HG03558 (cell line): ENCODE measurements around the gene ANXA8.

Experiments
- ATAC-seq: cut with Tn5 transposase; IDR thresholded peaks from one replicate; pipeline ENCODE4 v1.9.1; 2021; ENCODE audit warnings: moderate number of reproducible peaks; ENCODE audit not compliant: unreplicated experiment; ENCODE audit errors: extremely low read depth

ANXA8 gene

DNA sequence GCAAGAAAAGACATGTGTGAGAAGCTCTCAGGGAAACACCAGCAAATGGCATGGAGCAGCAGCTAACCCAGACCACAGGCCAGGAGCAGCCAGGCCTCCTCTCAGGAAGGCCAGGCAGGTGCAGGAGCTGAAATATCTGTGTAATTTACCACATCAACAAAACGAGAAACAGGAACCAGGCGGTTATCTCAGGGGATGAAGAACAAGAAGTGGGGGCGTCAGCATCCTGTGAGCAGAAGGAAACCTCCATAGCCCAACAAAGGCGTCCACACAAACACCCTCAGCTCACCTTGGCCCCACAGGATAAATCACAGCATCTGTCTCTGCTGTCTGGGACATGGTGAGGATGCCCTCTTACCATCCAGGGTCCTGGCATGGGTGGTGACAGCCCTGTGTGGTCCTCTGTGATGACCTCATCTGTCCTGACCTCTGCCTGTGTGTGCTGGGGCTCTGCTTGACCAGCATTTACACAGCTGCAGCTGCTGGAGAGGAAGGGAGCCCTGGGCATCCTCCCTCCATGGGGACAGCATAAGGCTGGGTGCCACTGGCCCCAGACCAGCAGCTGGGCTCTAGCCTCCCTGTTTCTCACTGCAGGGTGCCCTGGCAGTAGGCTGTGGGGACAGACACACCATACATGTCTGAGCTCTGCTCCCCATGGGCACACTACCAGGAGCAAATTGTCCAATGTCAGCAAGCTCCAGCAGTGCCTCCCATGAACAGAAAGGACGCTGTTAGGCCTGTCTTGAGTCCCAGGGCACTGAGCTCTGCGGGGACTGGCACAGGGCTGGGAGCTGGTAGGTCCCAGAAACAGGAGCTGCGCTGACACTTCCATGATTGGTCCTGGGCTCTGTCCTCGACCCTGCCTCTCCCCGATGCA, 34.6 kb downstream of the ANXA8 start:
- ATAC-seq: no peak

DNA sequence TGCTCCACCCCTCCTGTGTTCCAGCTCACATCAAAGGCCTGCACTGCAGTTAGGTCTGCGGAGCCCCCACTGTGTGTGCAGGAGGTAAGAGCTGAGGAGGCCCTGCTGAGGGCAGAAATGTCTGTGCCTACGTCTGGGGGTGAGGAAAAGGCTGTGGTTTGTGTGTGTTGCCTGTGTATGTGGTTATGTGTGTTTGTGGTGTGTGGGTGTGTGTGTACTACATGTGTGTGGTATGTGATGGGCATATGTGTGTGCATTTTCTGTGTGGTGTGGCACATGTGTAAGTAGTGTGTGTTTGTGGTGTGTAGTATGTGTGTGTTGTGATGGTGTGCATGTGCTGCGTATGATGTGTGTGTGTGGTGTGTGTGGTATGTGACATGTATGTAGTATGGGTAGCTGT, 36.2 kb downstream of the ANXA8 start:
- no peak for ATAC-seq

DNA sequence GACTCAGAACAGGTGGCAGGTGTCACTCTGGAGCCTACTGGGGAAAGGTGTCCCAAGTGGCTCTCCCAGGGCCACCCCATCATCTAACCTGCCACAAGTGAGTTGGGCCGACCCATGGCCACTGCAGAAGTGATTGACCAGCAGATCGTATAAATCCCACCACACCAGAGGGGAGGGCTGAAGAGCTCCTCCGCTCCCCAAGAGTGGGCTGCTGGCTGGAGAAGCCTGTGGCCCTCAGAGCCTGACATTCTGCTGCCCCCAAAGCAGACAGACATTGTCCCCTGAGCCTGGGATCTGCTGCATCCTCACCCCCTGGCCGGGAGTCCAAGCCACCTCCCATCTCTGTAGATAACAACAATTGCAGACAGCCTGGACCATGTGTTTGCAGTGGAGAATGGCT, 36.7 kb downstream of the ANXA8 start:
- no peak for ATAC-seq

DNA sequence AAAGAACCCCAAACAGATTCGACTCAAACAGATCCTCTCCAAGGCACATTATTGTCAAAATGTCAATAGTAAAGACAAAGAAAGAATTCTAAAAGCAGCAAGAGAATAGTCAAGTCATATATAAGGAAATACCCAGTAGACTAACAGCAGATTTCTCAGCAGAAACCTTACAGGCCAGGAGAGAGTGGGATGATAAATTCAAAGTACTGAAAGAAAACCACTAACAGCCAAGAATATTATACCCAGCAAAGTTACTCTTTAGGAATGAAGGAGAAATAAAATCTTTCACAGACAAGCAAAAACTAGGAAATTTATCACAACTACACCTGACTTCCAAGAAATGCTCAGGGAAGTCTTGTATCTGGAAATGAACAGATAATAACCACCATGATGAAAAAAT, 38.2 kb downstream of the ANXA8 start:
- no peak for ATAC-seq

DNA sequence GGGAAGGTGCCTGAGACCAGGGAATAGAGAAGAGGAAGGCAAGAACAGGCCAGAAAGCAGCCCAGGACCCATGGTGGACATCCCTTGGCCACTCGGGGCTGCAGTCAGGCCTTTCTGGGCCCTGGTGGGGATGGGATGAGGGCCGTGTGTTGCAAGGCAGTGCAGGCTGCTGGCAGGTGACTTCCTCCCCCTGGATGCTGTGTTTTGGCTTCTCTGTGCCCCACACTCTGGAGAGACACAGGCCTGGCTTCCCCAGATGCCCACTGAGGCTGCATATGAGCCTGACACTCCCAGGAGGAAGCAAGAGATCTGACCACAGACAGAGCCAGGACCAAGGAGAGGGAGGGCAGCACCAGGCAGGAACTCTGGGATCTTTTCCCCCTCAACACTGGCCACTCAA, 39.9 kb downstream of the ANXA8 start:
- no peak for ATAC-seq

DNA sequence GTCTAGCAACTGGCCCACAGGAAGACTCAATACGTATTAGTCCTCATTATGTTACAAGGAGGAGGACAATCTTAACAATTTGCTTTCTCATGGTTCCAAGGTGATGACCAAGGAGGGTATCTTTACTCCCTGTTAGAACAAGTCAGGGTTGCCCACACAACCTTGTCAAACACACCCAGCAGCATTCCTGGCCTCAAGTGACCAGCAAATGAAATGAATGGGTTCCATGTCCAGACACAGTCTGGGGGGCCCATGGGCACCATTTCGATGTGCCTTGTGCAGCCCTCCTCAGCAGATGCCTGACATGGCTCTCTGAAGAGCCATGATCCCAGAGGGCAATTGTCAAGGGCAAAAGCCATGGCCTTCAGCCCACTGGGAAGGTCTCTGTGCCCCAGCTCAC, 40.8 kb downstream of the ANXA8 start:
- ATAC-seq: no peak

DNA sequence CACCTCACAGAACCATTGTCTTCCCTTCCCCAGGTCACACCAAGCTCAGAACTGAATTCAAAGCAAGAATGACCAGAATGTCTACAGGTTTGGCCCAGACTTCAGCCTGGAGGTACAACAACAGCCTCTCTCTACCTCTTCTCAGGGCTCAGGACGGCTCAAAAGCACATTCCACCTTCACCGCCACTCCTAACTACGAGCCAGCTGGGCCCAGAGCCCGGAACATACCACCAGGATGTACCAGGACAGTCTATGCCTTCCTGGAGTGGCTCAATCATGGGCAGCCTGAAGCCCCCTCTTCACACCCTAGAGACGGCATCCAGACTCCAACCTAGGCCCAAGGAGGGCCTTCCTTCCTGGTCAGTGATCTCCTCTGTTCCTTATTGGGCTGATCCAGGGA, 41.6 kb downstream of the ANXA8 start:
- ATAC-seq: no peak

DNA sequence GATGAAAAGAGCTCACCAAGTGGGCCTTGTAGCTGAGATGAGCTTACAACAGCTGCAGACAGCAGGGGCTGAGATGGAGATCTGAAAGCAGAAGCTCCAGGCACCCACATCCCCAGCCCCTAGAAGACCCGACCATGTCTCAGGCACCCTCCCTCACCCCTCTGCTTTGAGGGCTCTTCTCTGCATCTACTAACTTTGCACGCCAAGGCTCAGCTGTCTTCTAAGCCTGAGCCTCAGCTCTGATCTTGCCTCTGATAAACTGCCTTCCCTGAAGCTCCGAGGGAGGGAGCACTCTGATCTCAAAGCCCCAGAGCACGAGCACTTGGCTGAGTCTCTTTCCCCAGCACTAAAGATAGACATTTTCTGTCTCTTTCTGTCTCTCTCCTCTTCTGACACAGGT, 42.0 kb downstream of the ANXA8 start:
- ATAC-seq: no peak

DNA sequence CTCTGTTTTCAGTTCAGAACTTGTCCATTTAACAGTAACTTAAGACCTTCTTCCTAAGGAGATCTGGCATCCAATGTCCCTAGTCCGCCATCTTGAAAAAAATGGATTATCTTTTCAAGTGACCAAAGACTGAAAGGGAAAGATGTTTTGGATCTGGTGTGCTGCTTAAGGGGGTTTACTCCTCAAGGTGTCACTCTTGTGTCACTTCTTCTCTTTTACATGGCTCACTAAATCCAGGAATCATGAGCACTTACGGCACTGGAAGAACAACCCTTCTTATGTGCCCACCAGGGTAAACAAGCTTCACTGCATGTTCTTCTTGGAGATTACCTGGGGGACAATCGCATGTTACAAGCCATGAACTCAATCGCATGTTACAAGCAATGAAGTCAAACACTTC, 43.7 kb downstream of the ANXA8 start:
- ATAC-seq: no peak

DNA sequence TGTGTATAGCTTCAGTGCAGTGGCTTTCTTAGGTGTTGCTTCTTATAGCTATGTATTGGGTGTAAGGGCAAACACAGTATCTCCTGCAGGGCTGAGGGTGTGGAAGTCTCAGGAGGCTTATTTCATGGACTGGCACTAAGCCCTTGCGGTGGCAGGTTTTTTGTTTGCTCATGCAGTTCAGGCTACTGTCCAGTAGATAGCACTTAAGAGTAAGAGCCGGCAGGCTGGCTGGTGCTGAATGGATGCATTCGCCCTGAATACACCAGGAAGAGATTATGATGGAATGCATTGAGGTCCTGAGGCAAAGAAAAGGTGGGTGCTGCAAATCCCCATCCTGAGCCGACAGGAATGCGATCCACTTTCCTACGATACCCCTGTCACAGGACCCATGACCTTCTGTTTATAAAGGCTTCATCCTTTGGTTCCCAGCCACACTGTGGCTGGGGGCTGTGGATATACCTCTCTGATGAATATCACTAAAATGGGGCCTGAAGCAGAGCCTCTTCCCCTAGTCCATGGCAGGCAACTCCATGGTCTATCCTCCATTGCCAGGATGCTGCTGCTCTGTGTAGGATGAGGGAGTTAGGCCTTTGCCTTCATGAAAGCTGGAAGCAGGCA, 44.9 kb downstream of the ANXA8 start:
- no peak for ATAC-seq

DNA sequence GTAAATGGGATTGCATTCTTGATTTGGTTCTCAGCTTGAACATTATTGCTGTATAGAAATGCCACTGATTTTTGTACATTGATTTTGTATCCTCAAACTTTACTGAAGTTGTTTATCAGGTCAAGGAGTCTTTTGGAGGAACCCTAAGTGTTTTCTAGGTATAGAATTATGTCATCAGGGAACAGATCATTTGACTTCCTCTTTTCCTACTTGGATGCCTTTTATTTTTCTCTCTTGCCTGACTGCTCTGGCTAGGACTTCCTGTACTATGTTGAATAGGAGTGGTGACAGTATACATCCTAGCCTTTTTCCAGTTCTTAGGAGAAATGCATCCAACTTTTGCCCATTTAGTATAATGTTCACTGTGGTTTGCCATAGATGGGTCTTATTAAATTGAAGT, 48.8 kb downstream of the ANXA8 start:
- ATAC-seq: no peak

DNA sequence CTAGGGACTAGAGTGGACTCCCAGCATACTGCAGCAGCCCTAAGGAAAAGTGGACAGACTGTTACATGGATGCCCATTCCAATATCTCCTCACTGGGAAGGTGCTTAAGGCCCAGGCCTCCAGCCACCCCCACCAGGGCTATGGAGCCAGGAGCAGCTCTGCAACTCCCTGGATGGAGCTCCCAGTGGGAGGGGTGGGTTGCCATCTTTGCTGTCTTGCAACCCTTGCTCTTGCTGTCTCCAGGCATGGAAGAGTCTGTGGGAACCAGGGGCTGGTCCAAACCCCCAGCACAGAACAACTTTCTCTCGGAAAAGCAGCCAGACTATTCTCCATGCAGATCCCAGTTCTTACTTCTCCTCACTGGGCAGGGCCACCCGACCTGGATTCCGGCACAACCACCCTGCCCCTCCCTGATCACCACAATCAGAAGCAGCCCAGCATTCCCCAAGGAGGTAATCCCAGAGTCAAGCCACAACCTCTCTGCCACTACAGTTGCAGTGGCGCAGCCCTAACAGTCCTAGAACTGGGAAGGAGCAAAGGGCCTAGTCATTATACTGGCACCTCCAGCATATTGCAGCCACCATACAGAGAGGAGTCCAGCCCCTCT, 58.0 kb downstream of the ANXA8 start:
- ATAC-seq: no peak

DNA sequence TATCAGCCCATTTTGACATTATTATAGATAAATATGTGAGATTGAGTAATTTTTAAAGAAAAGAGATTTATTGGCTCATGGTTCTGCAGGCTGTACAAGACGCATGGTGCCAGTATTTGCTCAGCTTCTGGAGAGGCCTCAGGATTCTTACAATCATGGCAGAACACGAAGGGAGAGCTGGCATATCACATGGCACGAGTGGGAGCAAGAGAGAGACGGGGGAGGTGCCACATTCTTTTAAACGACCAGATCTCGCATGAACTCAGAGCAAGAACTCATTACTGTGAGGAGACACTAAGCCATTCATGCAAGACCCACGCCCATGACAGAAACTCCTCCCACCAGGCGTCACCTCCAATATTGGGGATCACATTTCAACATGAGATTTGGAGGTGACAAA, 59.7 kb downstream of the ANXA8 start:
- no peak for ATAC-seq

DNA sequence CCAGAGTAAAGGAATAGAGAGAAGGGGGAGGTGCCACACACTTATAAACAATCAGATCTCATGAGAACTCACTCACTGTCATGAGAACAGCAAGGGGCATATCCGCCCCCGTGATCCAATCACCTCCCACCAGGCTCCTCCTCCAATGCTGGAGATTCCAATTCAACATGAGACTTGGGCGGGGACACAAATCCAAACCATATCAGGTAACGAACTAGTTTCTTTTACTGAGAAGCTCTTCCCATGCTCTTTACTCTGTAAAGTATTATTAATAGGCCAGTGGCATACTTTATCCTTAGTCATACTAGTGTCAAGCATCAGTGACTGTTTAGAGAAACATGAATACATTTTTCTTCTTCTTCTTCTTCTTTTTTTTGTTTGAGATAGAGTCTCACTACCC, 60.4 kb downstream of the ANXA8 start:
- no peak for ATAC-seq

DNA sequence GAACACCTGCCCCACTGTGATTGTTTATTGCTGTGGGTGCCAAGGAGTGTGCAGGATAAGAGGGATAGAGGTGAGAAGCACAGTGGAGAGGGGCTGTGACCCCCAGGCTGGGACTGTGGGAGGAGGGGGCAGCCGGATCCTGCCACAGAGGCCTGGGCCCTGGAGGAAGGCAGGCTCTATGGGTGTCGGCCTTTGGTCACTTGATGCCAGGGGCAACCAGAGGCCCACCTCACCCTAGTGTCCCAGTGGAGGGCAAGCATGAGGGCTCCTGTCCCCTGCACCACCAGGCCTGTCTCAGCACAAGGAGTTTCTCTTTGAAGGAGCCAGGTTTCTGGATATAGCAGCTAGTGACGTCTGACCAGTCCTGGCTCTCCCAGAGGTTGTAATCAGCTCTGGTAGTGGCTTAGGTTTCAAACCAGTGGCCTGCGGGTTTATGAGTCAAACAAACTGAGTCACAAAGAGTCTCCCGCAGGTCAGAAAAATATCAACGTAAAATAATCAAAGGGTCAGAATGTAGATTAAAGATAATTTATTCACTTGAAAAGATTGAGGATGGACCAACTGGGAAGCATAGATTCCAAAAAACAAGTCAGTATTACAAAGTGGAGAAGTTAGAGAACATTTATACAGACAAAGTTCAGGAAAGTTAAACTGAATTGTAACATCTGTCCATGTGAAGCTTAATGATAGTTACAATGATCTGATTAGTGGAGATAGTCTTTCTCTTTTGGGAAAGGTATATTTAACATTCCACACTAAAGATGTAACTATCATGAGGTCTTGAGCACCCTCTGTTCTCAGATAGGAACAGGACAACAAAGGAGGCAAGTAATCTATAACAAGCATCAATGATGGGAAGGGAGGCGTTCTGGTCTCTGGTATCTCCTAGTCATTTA, 62.6 kb downstream of the ANXA8 start:
- ATAC-seq: no peak

DNA sequence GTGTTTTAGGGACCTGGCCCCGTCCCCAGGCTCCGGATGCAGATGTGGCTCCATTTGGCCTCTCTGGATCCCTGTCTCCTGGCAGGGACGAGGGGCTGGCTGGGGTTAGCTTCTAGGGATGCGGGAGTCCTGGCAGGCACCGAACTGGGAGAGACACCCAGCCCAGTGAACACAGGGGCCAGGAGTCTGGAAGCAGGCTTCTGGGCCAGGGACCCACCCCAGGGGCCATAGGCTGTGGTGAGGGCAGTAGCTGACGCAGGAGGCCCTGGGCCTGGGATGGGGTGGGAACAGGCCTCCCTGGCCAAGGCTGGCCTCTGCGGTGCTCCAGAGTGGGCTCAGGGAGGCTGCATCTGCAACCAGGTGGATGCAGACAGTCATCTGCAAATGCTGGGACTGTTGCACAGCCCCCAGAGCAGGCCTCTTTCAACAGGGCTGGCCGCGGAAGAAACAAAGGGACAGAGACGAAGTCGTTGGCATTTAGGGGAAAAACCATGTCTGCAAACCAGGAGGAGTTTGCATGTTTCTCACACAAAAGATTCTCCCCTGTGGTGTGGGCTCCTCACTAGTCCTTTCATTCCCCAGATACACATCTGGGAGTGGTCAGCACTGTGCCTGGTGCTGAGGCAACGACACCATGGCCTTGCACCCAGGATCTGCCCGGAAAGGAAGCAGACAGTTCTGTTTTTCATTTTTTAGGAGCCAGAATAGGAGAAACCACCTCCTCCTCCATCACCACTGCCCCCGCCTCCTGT, 63.4 kb downstream of the ANXA8 start:
- no peak for ATAC-seq

DNA sequence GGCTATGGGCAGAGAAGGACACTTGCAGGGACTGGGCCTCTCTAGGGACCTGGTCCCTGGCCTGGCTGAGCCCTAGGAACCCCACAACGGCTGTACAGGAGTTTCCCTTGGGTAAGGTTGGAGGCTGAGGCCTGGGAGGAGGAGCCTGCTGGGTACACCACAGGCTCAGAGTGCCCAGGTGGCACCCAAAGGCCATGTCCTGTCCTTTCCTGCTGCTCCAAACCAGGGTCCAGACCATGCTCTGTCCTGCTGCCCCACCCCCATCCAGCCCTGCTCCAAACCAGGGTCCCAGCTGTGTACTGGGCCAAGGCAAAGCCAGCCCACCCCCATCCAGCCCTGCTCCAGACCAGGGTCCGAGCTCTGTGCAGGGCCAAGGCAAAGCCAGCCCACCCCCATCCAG, 64.5 kb downstream of the ANXA8 start:
- ATAC-seq: no peak

DNA sequence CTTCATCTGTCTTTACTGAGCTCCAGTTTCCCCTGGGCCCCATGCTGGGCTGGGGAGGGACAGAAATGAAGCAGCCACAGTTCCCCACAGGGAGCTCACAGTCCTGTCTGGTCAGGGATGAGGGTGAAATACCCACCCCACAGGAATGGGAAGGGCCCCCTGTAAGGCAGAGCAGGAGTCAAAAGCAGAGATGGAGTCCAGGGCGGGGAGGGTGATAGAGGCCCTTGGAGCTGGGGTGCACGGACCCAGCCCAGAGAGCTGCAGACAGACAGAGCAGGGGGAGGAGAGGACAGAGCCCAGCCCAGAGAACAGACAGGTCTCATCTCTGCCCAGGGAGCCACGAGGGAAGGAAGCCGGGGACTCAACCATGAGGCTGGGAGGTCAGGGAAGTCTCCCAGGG, 64.9 kb downstream of the ANXA8 start:
- ATAC-seq: no peak

DNA sequence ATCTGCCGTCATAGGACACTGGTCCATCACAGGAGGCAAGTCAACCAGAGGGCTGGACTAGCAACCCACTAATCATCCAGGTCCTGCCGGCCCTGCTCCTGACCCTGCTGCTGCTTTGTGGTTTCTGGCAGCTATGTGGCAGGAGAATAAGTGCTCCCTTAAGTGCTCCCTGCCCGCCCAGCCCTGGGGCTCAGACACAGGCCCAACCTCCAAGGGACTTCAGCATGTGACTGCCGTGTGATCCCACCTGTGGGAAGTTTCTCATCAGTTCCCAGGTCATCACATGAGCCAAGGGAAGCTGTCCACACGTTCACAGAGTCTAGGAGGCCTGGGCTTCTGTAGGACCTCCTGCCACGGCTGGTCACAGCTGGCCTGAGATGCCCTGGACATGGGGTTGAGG, 65.6 kb downstream of the ANXA8 start:
- no peak for ATAC-seq
